Activated CD8-positive, alpha-beta memory T cell treated with anti-CD3 and anti-CD28 coated beads, Interleukin-2, amount 50 U/mL, for 24 hours (primary cell): Measurements from ENCODE around the gene EEPD1.

Experiments
- DNase-seq: peaks from one replicate; pipeline ENCODE4 v3.0.0-alpha.2; 2020; ENCODE audit errors: extremely low read depth

Gene EEPD1

GRCh38 chr7:36190447-36191291 is 37.6 kb downstream of the EEPD1 start:
- DNase-seq, result no peak

GRCh38 chr7:36191292-36191920 is 38.4 kb downstream of the EEPD1 start:
- no peak for DNase-seq

GRCh38 chr7:36192053-36192824 is 39.2 kb downstream of the EEPD1 start:
- DNase-seq, result no peak

- no peak for DNase-seq
These were observed 39.8 kb downstream of the EEPD1 start for GRCh38 chr7:36192877-36193276.

- DNase-seq, result no peak
These were observed 45.8 kb downstream of the EEPD1 start for GRCh38 chr7:36198854-36199266.

GRCh38 chr7:36199329-36199728 is 46.3 kb downstream of the EEPD1 start:
- no peak for DNase-seq

- no peak for DNase-seq
These were observed 48.2 kb downstream of the EEPD1 start for GRCh38 chr7:36201122-36201723.

- no peak for DNase-seq
These were observed 49.3 kb downstream of the EEPD1 start for GRCh38 chr7:36202398-36202797.

- DNase-seq, result no peak
These were observed 50.2 kb downstream of the EEPD1 start for GRCh38 chr7:36203071-36203790.

- no peak for DNase-seq
These were observed 51.1 kb downstream of the EEPD1 start for GRCh38 chr7:36204044-36204663.

GRCh38 chr7:36204929-36205635 is 52.0 kb downstream of the EEPD1 start:
- DNase-seq, result no peak

GRCh38 chr7:36205803-36206202 is 52.7 kb downstream of the EEPD1 start:
- no peak for DNase-seq

- DNase-seq, result no peak
These were observed 54.6 kb downstream of the EEPD1 start for GRCh38 chr7:36207451-36208291.

GRCh38 chr7:36208426-36208825 is 55.4 kb downstream of the EEPD1 start:
- no peak for DNase-seq

- DNase-seq, result no peak
These were observed 56.2 kb downstream of the EEPD1 start for GRCh38 chr7:36208997-36209813.

- no peak for DNase-seq
These were observed 56.7 kb downstream of the EEPD1 start for GRCh38 chr7:36209814-36210183.

- DNase-seq, result no peak
These were observed 57.4 kb downstream of the EEPD1 start for GRCh38 chr7:36210291-36210922.
